ENCODE results near the gene SLC29A4.
A peak's percentile ranks its signal among the peaks of the same experiment; 100 is the strongest.
"Not testable (repeated sequence)": the region's sequence is repeated elsewhere in the genome, so short reads cannot be mapped to it uniquely, and the experiment has no call there.

SLC29A4 gene

GRCh38 chr7:5253529-5253928 lies 29.2 kb upstream of the SLC29A4 start:
- not testable (repeated sequence) for H3K4me3 ChIP-seq (ENCODE audit: low read length in 2 of 2); H3K27ac ChIP-seq (replicated peaks; ENCODE audit: low read length); H2AK5ac ChIP-seq (ENCODE audit: low read depth, low read length); H4K91ac ChIP-seq (ENCODE audit: low read depth, low read length, poor library complexity); H3K27me3 ChIP-seq (ENCODE audit: control insufficient read depth in 3 of 3, insufficient read depth in 3 of 3, low read depth in 1 of 3, low read length in 3 of 3); H3K4ac ChIP-seq (ENCODE audit: low read length); H2BK15ac ChIP-seq (ENCODE audit: low read length); H3K9ac ChIP-seq (ENCODE audit: low read depth, low read length, poor library complexity); H3K9me3 ChIP-seq (replicated peaks in 1 of 2; ENCODE audit: control insufficient read depth in 2 of 2, insufficient read depth in 1 of 2, low read depth in 1 of 2, low read length in 2 of 2); H3K36me3 ChIP-seq (replicated peaks in 1 of 2; ENCODE audit: control insufficient read depth in 2 of 2, insufficient read depth in 2 of 2, low read length in 2 of 2); H2BK120ac ChIP-seq (ENCODE audit: low read depth, low read length); H3K18ac ChIP-seq (ENCODE audit: low read length); H3K79me1 ChIP-seq (ENCODE audit: low read depth, low read length); H3K14ac ChIP-seq (ENCODE audit: low read length); H3K4me1 ChIP-seq (ENCODE audit: control insufficient read depth in 2 of 2, insufficient read depth in 1 of 2, low read depth in 1 of 2, low read length in 2 of 2); H2BK5ac ChIP-seq (ENCODE audit: low read length); H3K23ac ChIP-seq (ENCODE audit: low read depth, low read length, poor library complexity); H2BK12ac ChIP-seq (ENCODE audit: low read length); DNase-seq (ENCODE audit: low spot score); H3K4me2 ChIP-seq (ENCODE audit: insufficient read depth, low read length, poor library complexity, severe bottlenecking)
- no CpG with 5 or more reads among the region's 14 CpGs for WGBS, 2 donors (ENCODE audit: extremely low coverage in 2 of 2, insufficient read length in 2 of 2, insufficient replicate concordance in 1 of 2)
- Histone ChIP-seq H2AFZ (ENCODE audit: low read length) (peak overlapping the region; percentile 35), H4K8ac (ENCODE audit: low read depth, low read length) (peak overlapping the region; percentile 24)

- H3K18ac ChIP-seq (ENCODE audit: low read length); H3K36me3 ChIP-seq (replicated peaks in 1 of 2; ENCODE audit: control insufficient read depth in 2 of 2, insufficient read depth in 2 of 2, low read length in 2 of 2); H3K4me1 ChIP-seq (ENCODE audit: control insufficient read depth in 2 of 2, insufficient read depth in 1 of 2, low read depth in 1 of 2, low read length in 2 of 2); H2BK5ac ChIP-seq (ENCODE audit: low read length); H3K4me2 ChIP-seq (ENCODE audit: insufficient read depth, low read length, poor library complexity, severe bottlenecking); H2BK15ac ChIP-seq (ENCODE audit: low read length); H2AFZ ChIP-seq (ENCODE audit: low read length); H2BK120ac ChIP-seq (ENCODE audit: low read depth, low read length); H2AK5ac ChIP-seq (ENCODE audit: low read depth, low read length); H3K14ac ChIP-seq (ENCODE audit: low read length); H3K9ac ChIP-seq (ENCODE audit: low read depth, low read length, poor library complexity); H3K79me1 ChIP-seq (ENCODE audit: low read depth, low read length); H3K4ac ChIP-seq (ENCODE audit: low read length); H3K4me3 ChIP-seq (ENCODE audit: low read length in 2 of 2); DNase-seq (ENCODE audit: low spot score); H3K9me3 ChIP-seq (replicated peaks in 1 of 2; ENCODE audit: control insufficient read depth in 2 of 2, insufficient read depth in 1 of 2, low read depth in 1 of 2, low read length in 2 of 2); H4K91ac ChIP-seq (ENCODE audit: low read depth, low read length, poor library complexity); H3K27ac ChIP-seq (replicated peaks; ENCODE audit: low read length); H4K8ac ChIP-seq (ENCODE audit: low read depth, low read length); H3K27me3 ChIP-seq (ENCODE audit: control insufficient read depth in 3 of 3, insufficient read depth in 3 of 3, low read depth in 1 of 3, low read length in 3 of 3); H2BK12ac ChIP-seq (ENCODE audit: low read length); H3K23ac ChIP-seq (ENCODE audit: low read depth, low read length, poor library complexity): not testable (repeated sequence)
- WGBS, 2 donors (ENCODE audit: extremely low coverage in 2 of 2, insufficient read length in 2 of 2, insufficient replicate concordance in 1 of 2), result no CpG with 5 or more reads among the region's 9 CpGs
Observed at GRCh38 chr7:5254371-5254770, 28.4 kb upstream of the SLC29A4 start.

DNA sequence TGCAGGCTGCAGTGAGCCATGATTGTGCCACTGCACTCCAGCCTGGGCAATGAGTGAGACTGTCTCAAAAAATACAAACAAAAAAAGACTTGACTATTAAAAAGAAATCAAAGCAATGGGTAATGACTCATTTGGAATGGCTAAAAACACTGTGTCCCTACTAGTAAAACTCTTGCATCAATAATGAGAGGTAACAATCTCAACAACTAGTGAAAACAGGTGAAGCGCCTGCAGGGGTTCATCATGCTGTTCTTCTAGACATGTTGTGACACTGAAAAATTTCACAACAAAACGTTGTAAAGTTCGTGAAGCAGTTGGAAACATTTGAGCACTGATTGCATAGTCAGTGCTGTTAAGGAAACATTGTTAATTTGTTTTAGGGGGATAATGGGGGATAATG lies 26.9 kb upstream of the SLC29A4 start:
- Histone ChIP-seq H2BK5ac (ENCODE audit: low read length) (no peak overlapping the region), H2BK15ac (ENCODE audit: low read length) (no peak overlapping the region), H3K4me1 (ENCODE audit: control insufficient read depth in 2 of 2, insufficient read depth in 1 of 2, low read depth in 1 of 2, low read length in 2 of 2) (peaks cover 0 to 2% of the 10 kb centered on the region in 2 donors), H3K4me3 (ENCODE audit: low read length in 2 of 2) (no peak overlapping the region), H2BK120ac (ENCODE audit: low read depth, low read length) (no peak overlapping the region), H4K91ac (ENCODE audit: low read depth, low read length, poor library complexity) (no peak overlapping the region), H2AK5ac (ENCODE audit: low read depth, low read length) (no peak overlapping the region), H4K8ac (ENCODE audit: low read depth, low read length) (no peak overlapping the region), H2BK12ac (ENCODE audit: low read length) (no peak overlapping the region), H3K4ac (ENCODE audit: low read length) (no peak overlapping the region), H3K79me1 (ENCODE audit: low read depth, low read length) (no peaks in the 10 kb centered on the region), H3K27ac (replicated peaks; ENCODE audit: low read length) (no peak overlapping the region), H3K23ac (ENCODE audit: low read depth, low read length, poor library complexity) (no peak overlapping the region), H3K18ac (ENCODE audit: low read length) (no peak overlapping the region), H3K27me3 (ENCODE audit: control insufficient read depth in 3 of 3, insufficient read depth in 3 of 3, low read depth in 1 of 3, low read length in 3 of 3) (no peaks in the 10 kb centered on the region), H3K36me3 (replicated peaks in 1 of 2; ENCODE audit: control insufficient read depth in 2 of 2, insufficient read depth in 2 of 2, low read length in 2 of 2) (no peaks in the 10 kb centered on the region), H3K9ac (ENCODE audit: low read depth, low read length, poor library complexity) (no peak overlapping the region), H3K14ac (ENCODE audit: low read length) (no peak overlapping the region), H3K4me2 (ENCODE audit: insufficient read depth, low read length, poor library complexity, severe bottlenecking) (no peak overlapping the region), H3K9me3 (replicated peaks in 1 of 2; ENCODE audit: control insufficient read depth in 2 of 2, insufficient read depth in 1 of 2, low read depth in 1 of 2, low read length in 2 of 2) (no peaks in the 10 kb centered on the region), H2AFZ (ENCODE audit: low read length) (no peak overlapping the region)
- DNase-seq (ENCODE audit: low spot score), result no peak
- no CpG with 5 or more reads among the region's 3 CpGs for WGBS, 2 donors (ENCODE audit: extremely low coverage in 2 of 2, insufficient read length in 2 of 2, insufficient replicate concordance in 1 of 2)

DNA sequence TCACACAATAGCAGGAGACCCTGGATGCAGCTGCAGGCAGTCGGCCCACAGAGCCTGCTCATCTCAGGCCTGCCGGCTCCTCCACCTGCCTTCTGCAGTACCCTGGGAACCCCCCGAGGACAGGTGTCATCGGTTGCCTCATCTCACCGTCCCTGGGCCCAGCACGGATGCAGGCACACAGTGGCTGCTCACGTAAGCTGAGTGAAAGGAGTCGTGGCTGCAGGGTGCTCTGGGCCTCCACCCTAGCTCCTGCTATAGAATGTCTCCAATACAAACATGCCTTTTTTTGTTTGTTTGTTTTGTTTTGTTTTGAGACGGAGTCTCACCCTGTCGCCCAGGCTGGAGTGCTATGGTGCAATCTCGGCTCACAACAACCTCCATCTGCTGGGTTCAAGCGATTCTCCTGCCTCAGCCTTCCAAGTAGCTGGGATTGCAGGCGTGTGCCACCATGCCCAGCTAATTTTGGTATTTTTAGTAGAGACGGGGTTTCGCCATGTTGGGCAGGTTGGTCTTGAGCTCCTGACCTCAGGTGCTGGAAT lies 22.1 kb upstream of the SLC29A4 start:
- not testable (repeated sequence) for H3K27me3 ChIP-seq (ENCODE audit: control insufficient read depth in 3 of 3, insufficient read depth in 3 of 3, low read depth in 1 of 3, low read length in 3 of 3)
- no CpG with 5 or more reads among the region's 15 CpGs for WGBS, 2 donors (ENCODE audit: extremely low coverage in 2 of 2, insufficient read length in 2 of 2, insufficient replicate concordance in 1 of 2)

More for the DNA sequence above, 22.1 kb upstream of the SLC29A4 start:
- not testable (repeated sequence) for H3K14ac ChIP-seq (ENCODE audit: low read length); H4K8ac ChIP-seq (ENCODE audit: low read depth, low read length); H3K4me1 ChIP-seq (ENCODE audit: control insufficient read depth in 2 of 2, insufficient read depth in 1 of 2, low read depth in 1 of 2, low read length in 2 of 2); H2BK5ac ChIP-seq (ENCODE audit: low read length); H3K27ac ChIP-seq (replicated peaks; ENCODE audit: low read length); H3K36me3 ChIP-seq (replicated peaks in 1 of 2; ENCODE audit: control insufficient read depth in 2 of 2, insufficient read depth in 2 of 2, low read length in 2 of 2); H3K79me1 ChIP-seq (ENCODE audit: low read depth, low read length); H2BK120ac ChIP-seq (ENCODE audit: low read depth, low read length); H3K4ac ChIP-seq (ENCODE audit: low read length); H3K4me2 ChIP-seq (ENCODE audit: insufficient read depth, low read length, poor library complexity, severe bottlenecking); H4K91ac ChIP-seq (ENCODE audit: low read depth, low read length, poor library complexity); H3K23ac ChIP-seq (ENCODE audit: low read depth, low read length, poor library complexity); H2AFZ ChIP-seq (ENCODE audit: low read length); H3K4me3 ChIP-seq (ENCODE audit: low read length in 2 of 2); H3K9me3 ChIP-seq (replicated peaks in 1 of 2; ENCODE audit: control insufficient read depth in 2 of 2, insufficient read depth in 1 of 2, low read depth in 1 of 2, low read length in 2 of 2); DNase-seq (ENCODE audit: low spot score); H2BK12ac ChIP-seq (ENCODE audit: low read length)
- Histone ChIP-seq H2AK5ac (ENCODE audit: low read depth, low read length) (peak overlapping the region; percentile 47), H2BK15ac (ENCODE audit: low read length) (peak overlapping the region; percentile 85), H3K9ac (ENCODE audit: low read depth, low read length, poor library complexity) (peak overlapping the region; percentile 21), H3K18ac (ENCODE audit: low read length) (peak overlapping the region; percentile 35)
